ENCODE measurements around the gene FBXL16.

The FBXL16 gene

GRCh38 chr16:678209-678857 lies 27.3 kb downstream of the FBXL16 start:
- no peak overlapping the region for H3K4me2 ChIP-seq
- H3K4me3 ChIP-seq (IDR thresholded peaks at IDR 0.05; ENCODE audit: insufficient read depth, low read depth, low read length), result no peak overlapping the region
- peaks cover 18% of the 10 kb centered on the region for H3K79me2 ChIP-seq (ENCODE audit: insufficient read depth, low read depth)
- H3K36me3 ChIP-seq (ENCODE audit: insufficient read depth), result no peaks in the 10 kb centered on the region; the same call in 1 of the 2 replicates
- no peak overlapping the region for H3K9ac ChIP-seq
- H2AFZ ChIP-seq (ENCODE audit: low read depth), result no peak overlapping the region
- no peaks in the 10 kb centered on the region for H3K27me3 ChIP-seq (ENCODE audit: insufficient read depth, low read depth)
- no peaks in the 10 kb centered on the region for H4K20me1 ChIP-seq (ENCODE audit: insufficient read depth)
- TF ChIP-seq CTCF (conservative IDR thresholded peaks at IDR 0.05; ENCODE audit: low read depth, low read length), result no peak
- no peaks in the 10 kb centered on the region for H3K4me1 ChIP-seq (ENCODE audit: low read depth, poor library complexity, severe bottlenecking)
- H3K27ac ChIP-seq, result no peak overlapping the region

GRCh38 chr16:677316-678190 lies 28.0 kb downstream of the FBXL16 start:
- H3K27ac ChIP-seq, result no peak overlapping the region
- H3K4me3 ChIP-seq (IDR thresholded peaks at IDR 0.05; ENCODE audit: insufficient read depth, low read depth, low read length), result no peak overlapping the region
- TF ChIP-seq CTCF (conservative IDR thresholded peaks at IDR 0.05; ENCODE audit: low read depth, low read length), result no peak
- no peaks in the 10 kb centered on the region for H3K27me3 ChIP-seq (ENCODE audit: insufficient read depth, low read depth)
- no peak overlapping the region for H2AFZ ChIP-seq (ENCODE audit: low read depth)
- peaks cover 3% of the 10 kb centered on the region; the same call in 1 of the 2 replicates for H3K36me3 ChIP-seq (ENCODE audit: insufficient read depth)
- no peak overlapping the region for H3K9ac ChIP-seq
- H3K4me1 ChIP-seq (ENCODE audit: low read depth, poor library complexity, severe bottlenecking), result no peaks in the 10 kb centered on the region
- peaks cover 18% of the 10 kb centered on the region for H3K79me2 ChIP-seq (ENCODE audit: insufficient read depth, low read depth)
- no peaks in the 10 kb centered on the region for H4K20me1 ChIP-seq (ENCODE audit: insufficient read depth)
- no peak overlapping the region for H3K4me2 ChIP-seq

- Histone ChIP-seq H3K4me1 (ENCODE audit: low read depth, poor library complexity, severe bottlenecking) (no peaks in the 10 kb centered on the region), H3K9ac (no peak overlapping the region), H3K4me3 (IDR thresholded peaks at IDR 0.05; ENCODE audit: insufficient read depth, low read depth, low read length) (no peak overlapping the region), H3K4me2 (no peak overlapping the region), H4K20me1 (ENCODE audit: insufficient read depth) (no peaks in the 10 kb centered on the region), H3K79me2 (ENCODE audit: insufficient read depth, low read depth) (peaks cover 14% of the 10 kb centered on the region), H3K27ac (no peak overlapping the region), H3K27me3 (ENCODE audit: insufficient read depth, low read depth) (no peaks in the 10 kb centered on the region), H2AFZ (ENCODE audit: low read depth) (no peak overlapping the region), H3K36me3 (ENCODE audit: insufficient read depth) (peaks cover 3% of the 10 kb centered on the region; the same call in 1 of the 2 replicates)
- TF ChIP-seq CTCF (conservative IDR thresholded peaks at IDR 0.05; ENCODE audit: low read depth, low read length), result no peak
Measured at GRCh38 chr16:676913-677312, 28.7 kb downstream of the FBXL16 start.

GRCh38 chr16:676565-676902 lies 29.1 kb downstream of the FBXL16 start:
- Histone ChIP-seq H3K27me3 (ENCODE audit: insufficient read depth, low read depth) (no peaks in the 10 kb centered on the region), H3K79me2 (ENCODE audit: insufficient read depth, low read depth) (peaks cover 11% of the 10 kb centered on the region), H3K27ac (no peak overlapping the region), H3K9ac (no peak overlapping the region), H4K20me1 (ENCODE audit: insufficient read depth) (no peaks in the 10 kb centered on the region), H3K4me3 (IDR thresholded peaks at IDR 0.05; ENCODE audit: insufficient read depth, low read depth, low read length) (no peak overlapping the region), H3K4me2 (no peak overlapping the region), H3K4me1 (ENCODE audit: low read depth, poor library complexity, severe bottlenecking) (no peaks in the 10 kb centered on the region), H3K36me3 (ENCODE audit: insufficient read depth) (peaks cover 3% of the 10 kb centered on the region; the same call in 1 of the 2 replicates), H2AFZ (ENCODE audit: low read depth) (no peak overlapping the region)
- no peak for TF ChIP-seq CTCF (conservative IDR thresholded peaks at IDR 0.05; ENCODE audit: low read depth, low read length)
